HG03460 (cell line): Measurements from ENCODE around the gene CD34.

Source experiments
- ATAC-seq: cut with Tn5 transposase; IDR thresholded peaks from one replicate; pipeline ENCODE4 v1.9.1; 2021; ENCODE audit not compliant: unreplicated experiment

Gene CD34

DNA sequence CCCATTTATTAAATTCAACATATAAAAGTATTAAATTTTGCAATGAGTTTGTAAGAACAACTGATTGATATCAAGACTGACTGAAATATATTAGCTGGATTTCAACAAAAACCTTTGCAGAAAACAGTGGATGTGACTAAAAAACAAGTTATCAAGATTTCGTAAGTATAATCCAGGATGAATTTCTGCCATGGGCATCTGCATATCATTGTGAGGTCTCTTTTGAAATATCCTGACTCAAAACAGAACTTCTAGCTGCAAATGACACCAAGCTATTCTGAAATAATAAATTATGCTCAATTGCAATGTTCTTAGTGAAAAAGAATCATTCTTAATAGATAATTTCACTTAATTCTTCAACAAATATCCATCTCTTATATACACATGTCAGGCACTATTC, 52.6 kb downstream of the CD34 start:
- no peak for ATAC-seq

GRCh38 chr1:207857447-207857846, 53.5 kb downstream of the CD34 start:
- ATAC-seq, result no peak

GRCh38 chr1:207856276-207857023, 54.5 kb downstream of the CD34 start:
- ATAC-seq, result no peak

- no peak for ATAC-seq
These were observed 56.9 kb downstream of the CD34 start for GRCh38 chr1:207854001-207854400.

DNA sequence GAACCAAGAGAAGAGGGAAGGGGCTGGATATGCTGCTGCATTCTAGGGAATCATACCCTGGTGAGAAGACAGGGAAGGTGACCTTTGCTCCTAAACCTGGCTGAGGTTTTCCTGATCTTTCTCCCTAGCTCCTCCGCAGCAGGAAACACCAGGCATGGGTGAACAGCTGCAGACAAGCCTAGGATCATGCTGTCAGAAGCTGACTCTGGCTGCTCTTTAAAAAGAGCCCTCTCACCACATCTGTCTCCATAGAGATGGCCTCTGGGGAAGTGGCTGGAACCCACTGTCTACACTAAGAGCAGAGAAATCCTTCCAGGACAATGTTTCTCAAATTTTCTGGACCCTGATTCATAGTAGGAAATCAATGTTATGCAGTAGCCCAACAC, 57.6 kb downstream of the CD34 start:
- ATAC-seq, result no peak

DNA sequence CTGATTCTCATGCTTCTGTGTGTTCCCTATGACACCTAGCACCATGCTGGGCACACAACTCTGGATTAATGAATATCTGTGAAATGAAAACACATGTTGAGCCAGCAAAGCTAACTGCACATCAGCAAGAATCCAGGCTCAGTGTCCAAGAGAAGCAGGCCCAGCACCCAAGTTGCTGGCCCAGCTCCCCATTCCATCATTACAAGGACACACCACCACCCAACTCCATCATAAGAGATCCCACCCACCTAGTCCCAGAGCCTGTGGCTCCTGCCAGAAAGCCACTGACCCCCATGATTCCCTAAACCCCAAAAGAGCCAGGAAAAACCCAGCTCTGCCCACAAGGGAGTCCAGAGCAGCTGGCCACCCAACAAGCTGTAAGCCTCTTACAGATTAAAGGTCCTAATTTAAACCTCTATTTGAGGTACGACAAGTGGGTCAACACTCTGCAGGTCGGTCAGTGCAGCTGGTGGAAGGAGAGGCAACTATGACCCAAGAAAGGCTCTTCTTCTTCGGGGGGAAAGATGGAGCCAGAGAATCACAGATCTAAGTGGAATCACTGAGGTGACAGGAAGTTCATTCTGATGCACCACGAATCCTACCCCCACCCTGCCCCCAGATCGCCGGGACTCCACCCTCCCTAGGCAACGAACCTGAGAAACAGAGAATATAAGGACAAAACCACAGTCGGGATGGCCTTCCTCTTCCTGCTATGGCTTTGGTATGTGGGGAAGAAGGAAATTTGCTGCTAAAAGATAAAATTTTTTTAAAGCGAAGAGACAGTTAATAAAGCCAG, 58.2 kb downstream of the CD34 start:
- no peak for ATAC-seq

DNA sequence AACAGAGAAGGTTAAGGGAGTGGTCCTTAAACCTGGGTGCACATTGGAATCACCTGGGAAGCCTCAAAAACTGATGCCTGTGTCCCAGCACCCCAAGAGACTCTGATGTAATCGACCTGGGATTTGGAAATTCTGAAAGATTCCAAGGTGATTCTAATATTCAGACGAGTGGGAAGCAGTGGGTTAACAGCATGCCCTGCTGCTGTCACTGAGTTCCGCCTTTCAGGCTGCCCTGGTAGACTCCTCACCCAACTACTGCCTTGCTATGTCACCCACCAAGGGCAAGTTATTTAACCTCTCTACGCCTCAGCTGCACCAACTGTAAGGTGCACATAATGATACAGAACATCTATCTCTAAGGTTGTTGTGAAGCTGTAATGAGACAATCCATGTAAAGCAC, 59.2 kb downstream of the CD34 start:
- no peak for ATAC-seq

DNA sequence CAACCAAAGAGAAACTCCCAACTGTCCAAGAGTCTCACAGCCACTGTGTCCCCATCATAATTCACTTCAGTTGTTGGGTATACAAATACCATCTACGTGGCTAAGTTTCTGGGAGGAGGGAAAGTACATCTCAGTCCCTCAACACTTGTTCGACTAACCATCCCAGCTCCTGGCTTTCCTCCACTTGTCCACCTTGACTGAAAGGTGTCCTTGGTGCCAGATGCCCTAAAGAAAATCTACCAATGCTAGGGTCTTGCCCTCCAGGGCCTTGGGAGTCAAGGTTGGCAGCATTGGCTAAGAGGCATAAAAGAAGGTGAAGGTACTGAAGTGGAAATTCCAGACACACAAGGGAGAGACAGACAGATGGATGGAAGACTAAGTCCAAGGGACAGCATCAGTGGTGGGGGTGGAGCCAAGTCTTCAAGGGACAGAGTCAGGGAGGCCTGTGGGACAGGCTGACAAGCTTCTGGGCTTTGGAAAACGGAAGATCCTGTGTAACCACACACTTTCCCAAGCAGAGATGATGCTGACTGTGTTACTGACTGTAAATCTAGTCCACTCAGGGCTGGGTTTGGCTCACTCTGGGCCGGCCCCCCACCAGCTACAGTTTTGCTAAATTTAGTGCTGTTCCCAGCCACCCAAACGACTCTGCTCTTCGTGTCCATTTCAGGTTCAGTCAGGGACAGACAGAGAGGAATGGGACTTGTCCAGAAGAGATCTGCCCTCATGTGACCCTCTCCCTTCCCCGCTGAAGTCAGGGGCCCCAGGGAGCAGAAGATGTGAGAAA, 60.1 kb downstream of the CD34 start:
- ATAC-seq, result no peak

- no peak for ATAC-seq
These were observed 61.3 kb downstream of the CD34 start for GRCh38 chr1:207849646-207850045.

DNA sequence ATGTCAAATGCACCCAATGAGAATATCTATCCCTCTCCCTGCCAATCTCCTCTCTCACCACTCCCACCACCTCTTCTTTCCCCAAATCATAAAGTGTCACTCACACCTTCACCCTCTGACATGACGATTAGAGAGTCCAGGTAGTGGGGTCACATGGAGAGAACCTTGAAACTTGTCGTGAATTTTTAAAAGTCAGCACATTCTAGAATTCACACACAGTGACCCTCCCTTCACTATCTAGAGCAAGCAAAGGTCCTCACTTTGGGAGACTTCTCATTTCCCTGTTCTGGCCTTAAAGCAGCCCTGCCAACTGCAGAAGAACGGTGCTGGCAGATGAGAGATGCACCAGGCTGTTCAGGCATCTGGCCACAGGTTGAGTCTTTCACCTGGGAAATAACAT, 61.9 kb downstream of the CD34 start:
- no peak for ATAC-seq

GRCh38 chr1:207848234-207848633, 62.7 kb downstream of the CD34 start:
- no peak for ATAC-seq

- no peak for ATAC-seq
These were observed 63.8 kb downstream of the CD34 start for GRCh38 chr1:207847116-207847515.

DNA sequence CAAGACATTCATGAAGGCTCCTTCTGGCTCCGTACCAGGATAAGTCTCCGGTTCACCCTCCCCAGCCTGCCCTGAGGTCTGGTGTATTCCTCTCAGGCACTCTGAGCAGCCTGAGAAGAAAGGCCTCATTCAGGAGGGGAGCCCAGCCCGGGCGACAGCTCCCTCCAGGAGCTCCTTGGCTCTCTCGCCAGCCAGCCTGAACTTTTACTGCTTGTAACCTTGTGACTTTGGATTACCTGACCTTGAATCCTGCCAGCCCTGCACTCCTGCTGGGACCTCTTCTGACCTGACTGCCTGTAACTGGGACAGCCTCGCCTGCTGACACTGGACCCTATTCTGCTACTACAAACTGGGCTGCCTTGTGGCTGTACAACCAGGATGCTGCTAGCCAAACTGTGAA, 65.8 kb downstream of the CD34 start:
- ATAC-seq, result no peak

GRCh38 chr1:207844371-207844770, 66.6 kb downstream of the CD34 start:
- ATAC-seq, result no peak

GRCh38 chr1:207842506-207842905, 68.4 kb downstream of the CD34 start:
- no peak for ATAC-seq

- no peak for ATAC-seq
These were observed 69.0 kb downstream of the CD34 start for GRCh38 chr1:207841901-207842300.

DNA sequence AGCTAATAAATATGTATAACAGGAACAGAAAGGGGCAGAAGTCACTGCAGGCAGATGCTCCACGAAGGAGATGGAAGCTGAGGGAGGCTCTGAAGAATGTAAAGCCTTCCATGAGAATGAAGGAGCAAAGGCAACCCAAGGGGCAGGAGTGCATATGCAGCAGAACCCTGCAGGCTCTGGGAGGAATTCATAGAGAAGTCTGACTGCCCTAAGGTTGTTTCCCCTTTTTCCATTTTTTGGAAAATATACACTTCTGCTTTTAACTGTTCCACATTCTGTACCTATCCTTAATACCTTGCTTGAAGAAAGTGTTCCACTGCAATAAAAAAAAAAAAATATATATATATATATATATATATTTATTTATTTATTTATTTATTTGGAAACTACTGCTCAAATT, 69.6 kb downstream of the CD34 start:
- ATAC-seq, result no peak

DNA sequence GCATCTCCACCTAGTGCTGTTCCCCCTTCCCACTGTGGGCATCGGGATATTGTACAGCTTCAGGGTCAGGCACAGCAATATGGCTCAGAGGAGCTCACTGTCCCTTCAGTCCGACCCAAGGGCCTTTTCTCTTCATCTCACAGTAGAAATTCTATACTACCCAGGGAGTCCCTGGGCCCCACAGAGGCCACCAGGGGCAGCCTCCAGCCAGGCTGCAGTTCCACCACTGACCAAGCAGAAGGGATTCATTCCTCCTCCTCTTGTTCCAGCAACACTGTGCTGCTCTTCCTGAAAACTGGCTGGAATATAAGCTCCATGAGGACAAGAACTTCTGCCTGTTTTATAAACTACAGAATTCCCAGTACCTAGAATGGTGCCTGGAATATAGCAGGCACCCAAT, 70.5 kb downstream of the CD34 start:
- ATAC-seq, result no peak

DNA sequence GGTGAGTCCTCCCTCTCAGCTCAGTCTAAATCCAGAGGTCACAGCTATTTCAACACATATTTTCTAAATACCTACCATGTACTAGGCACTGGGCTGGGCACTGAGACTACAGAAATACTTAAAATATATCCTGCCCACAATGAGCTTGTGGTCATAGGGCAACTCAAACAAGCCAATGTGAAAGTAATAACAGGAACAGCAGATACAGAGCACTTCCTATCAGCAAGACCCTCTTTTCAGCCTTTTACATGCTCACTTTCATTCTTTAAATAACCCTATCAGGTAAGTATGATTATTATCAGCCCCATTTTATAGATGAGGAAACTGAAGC, 71.9 kb downstream of the CD34 start:
- no peak for ATAC-seq

DNA sequence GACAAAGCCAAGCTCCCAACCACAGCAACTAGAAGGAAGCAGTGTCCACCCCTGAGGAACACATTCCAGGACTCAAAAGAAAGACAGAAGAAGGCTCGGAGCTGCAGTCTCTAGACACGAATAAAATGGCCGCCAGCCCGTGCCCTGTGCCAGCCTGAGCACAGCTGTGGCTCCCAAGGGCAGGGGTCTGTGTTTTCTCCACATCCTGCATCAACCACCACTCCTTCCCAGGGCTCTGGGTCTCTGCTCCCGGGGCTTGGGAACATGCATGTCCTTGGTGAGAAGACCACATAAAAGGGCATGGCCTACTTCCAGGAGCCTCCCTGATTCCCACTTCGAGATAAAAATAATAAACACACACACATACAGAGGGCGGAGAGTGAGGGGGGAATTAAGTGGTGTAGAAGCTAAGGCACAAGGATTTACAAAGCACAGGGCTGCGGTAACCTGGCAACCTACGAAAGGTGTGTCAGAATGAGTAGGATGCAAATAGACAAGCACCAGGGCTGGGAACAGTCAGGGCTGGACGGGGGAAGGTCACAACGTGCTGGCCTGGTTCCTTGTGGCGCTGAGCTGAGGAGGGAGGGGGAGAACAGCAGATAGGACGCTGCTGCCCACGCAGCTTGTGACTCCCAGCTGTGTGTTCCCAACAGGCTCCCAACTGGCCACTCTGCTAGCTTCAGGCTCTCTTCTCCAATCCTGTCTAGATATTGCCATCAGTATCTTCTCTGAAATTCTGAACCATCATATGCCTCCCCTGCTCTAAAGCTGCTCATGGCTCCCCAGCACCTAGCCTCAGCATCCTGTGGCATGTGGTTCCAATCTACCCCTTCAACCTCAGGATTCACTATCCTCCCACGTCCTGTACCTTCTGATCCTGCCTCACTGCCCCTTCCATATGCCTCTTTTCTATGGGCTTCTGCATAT, 72.5 kb downstream of the CD34 start:
- ATAC-seq, result no peak

GRCh38 chr1:207837673-207838072, 73.3 kb downstream of the CD34 start:
- ATAC-seq, result no peak
